HuH-7.5 (cell line): ENCODE data around the gene OSGIN1.

ENCODE experiments used
- DNase-seq: peaks from one replicate; pipeline ENCODE4 v3.0.0; 2011; ENCODE audit warnings: low spot score

The OSGIN1 gene

GRCh38 chr16:83972256-83973008 lies 19.4 kb downstream of the OSGIN1 start:
- DNase-seq = no peak

DNA sequence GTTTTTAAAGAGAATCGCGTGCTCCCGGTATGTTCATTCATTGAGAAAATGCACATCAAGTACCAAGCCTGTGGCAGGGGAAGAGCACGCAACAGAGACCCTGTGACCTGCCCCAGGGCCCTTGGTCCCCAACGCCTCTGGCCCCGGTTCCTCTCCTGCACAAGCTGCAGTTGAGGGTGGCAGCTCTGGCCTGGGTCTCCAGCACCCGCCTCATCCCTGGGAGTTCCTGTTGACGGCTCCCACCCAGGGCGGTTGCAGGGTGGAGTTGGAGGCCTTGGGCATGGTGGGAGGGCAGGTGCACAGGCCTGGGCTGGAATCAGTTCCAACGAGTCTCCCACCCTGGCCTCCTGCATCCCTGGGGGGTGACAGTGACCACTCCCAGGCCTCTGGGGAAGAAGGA lies 20.0 kb downstream of the OSGIN1 start:
- DNase-seq = no peak

DNA sequence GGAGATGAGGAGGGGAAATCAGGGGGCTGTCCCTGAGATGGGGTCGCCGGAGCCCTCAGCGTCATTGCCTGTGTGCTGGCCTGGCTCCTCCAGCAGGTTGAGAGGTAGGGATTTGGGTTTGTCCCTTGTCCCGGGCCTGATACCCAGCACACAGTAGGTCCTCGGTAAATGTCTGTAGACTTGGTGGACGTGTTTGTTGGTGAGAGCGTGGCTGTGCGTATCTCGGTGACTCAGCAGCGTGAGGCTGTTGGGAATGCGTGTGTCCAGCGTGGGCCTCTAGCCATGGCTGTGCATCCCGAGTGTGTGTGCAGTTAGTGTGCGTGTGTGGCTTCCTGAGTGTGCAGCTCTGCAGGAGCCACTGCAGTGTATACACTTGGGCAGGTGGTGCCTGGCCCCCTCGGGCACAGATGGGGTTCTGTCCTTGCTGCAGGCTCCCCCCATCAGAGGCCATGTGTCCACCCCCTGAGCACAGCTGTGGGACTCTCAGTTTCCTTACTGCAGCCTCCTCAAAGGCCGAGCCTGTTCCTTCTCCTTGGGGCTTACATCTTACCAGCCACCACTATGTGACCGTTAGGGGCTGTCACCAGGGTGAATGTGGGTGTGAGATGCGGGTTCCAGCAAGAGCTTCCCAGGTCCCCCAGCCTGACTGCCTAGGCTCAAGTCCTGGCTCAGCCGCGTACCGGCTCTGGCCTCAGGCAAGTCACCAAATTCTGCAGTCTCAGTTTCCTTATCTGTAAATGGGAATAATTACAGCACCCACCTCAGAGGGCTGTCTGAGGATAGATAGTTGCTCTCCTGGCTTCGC lies 20.7 kb downstream of the OSGIN1 start:
- DNase-seq = no peak

DNA sequence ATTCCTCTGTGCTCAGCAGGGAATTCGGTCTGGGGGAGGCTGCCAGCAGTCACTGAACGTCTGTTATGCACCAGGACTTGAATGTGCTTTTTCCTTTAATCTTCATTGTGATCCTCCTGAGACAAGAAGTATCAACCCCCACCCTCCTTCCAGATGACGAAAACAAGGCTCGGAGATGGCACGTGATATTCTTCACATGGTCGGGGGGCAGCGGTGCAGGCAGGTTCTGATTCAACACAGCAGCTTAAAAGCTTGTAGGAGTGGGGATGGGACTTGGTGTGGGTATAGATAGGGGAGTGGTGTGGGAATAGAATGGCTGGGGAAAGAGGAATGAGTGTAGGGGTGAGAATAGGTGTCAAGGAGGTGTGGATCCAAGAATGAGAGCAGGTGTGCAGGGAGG lies 21.4 kb downstream of the OSGIN1 start:
- DNase-seq = no peak

- no peak for DNase-seq
Measured at GRCh38 chr16:83975590-83976260, 22.7 kb downstream of the OSGIN1 start.

DNA sequence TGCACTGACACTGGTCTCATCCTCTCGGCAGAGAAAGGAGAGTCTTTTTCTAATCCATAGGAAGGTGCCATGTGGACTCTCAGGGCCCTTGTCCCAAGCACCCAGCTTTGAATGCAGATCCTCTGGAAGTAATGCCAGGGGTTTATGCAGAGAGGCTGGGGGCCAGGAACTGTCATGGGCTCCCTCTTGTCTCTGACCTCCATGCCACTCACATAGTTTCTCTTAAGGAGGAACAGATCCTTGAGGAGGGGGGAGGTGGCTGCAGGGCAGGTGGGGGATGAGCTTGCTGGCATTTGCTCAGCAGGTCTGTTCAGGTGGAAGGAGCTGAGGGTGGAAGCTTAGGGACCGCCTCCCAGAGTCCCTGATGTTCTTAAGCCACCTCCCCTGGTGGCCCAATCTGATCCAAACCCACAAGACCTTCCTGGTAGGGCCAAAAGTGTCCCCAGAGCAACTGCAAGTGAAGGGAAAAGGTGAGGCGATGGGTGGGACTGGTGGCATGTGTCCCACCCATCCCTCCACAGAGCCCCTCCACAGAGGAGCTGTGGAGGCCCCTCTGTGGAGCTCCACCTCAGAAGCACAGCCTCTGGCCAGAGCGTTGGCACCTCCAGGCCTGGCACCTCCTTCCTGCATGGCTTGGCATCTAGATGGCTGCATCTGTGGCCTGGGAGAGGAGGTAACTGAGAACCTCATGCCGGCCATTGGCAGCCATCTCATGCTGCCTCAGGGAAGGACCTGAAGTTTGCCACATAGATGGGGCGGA lies 24.2 kb downstream of the OSGIN1 start:
- no peak for DNase-seq

DNA sequence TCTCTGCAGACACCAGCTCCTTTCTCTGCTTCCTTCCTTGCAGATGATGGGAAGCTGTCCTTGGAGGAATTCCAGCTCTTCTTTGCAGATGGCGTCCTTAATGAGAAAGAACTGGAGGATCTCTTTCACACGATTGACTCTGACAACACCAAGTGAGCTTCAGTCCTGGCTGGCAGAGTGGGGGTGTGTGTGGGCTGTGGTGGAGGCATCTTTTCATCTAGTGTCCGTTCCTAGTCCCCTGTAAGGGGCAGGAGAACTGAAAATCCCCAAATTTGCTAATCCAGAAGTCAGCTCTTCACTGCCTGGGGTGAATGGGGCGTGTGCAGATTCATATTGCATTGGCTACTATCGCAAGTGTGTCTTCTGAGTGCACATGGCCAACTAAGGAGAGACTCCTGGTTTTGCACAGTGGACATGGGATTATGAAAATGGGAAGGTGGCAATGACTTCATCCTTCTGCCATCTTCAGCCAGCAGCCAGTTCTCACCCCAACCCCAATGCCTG lies 25.4 kb downstream of the OSGIN1 start:
- no peak for DNase-seq

DNA sequence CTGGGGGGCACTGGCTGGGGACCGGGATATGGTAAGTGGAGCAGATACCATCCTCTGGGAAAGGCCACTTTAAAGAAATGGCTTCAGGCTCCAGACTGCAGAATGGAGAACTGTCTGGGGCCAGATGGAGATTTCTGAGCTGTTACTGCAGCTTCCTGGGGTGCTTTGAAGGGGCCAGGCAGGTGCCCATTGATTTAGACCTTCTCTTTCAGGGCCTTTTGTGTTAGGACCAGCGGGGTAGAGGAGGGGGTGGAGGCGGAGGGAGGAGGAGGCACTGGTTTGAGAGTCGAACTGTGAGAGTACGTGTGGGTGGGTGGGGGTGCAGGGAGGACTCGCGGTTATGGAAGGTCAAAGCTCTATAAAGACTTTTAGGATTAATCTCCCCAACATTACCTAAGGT lies 26.4 kb downstream of the OSGIN1 start:
- DNase-seq = no peak

- DNase-seq = no peak
Measured at GRCh38 chr16:83980794-83981193, 27.8 kb downstream of the OSGIN1 start.

DNA sequence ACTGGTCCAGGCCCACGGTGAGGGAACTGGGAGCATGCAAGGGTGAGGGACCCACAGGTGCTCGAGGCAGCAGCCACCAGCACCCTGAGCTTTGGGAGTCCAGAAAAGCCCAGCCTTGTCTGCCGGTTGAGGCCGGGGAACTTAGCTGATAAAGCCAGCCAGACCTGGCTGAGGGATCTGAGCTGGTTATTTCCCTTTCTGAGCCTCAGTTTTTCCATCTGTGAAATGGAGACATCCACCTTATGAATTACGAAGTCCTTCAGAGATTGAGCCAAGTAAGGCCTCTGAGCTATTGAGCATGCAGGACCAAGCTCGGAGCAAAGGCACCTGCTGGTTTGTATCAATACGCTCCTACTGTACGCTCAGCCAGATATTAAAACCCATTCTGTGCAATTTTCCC lies 28.8 kb downstream of the OSGIN1 start:
- DNase-seq = no peak

- DNase-seq = no peak
Measured at GRCh38 chr16:83983491-83983890, 30.5 kb downstream of the OSGIN1 start.

DNA sequence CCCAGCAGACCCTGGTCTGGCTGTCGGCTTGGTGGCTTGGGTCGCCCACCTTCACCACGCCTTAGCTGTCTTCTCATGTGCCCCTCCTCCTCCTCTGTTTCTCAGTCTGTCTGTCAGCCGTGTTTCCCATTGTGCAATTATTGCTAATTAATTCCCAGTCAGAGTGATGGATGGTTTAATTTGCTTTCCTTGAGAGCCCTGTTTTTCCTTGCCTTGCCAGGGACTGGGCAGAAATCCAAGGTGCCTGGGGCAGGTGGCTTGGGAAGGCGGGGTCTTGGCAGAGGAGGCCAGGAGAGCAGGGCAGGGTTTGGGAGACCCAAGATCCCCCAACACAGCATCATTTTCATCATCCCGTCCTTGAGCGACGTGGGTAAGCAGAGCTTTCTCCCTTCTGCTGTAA lies 36.3 kb downstream of the OSGIN1 start:
- no peak for DNase-seq

- DNase-seq = no peak
Measured at GRCh38 chr16:83990492-83990891, 37.5 kb downstream of the OSGIN1 start.

GRCh38 chr16:83992624-83993023 lies 39.6 kb downstream of the OSGIN1 start:
- no peak for DNase-seq

GRCh38 chr16:83994087-83994486 lies 41.0 kb downstream of the OSGIN1 start:
- DNase-seq = no peak

- DNase-seq = no peak
Measured at GRCh38 chr16:83994703-83995102, 41.7 kb downstream of the OSGIN1 start.

DNA sequence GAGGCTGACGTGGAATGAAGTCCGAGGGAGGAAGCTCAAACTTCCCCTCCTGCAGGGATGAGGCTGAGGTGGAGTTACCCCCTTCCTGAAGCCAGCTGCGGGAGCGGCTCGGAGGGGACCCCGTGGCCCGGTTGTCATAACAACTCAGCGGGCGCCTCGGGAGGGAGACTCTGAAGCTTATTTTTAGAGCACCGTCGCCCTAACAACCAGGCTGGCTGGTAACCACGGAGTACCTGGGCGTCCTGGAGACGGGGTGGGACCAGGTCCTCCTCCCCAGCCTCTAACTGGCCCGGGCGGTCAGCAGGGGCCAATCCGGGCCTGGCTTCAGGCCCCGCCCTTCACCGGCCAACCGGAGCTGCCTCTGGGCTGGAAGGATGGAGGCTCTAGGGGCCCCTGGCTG lies 42.7 kb downstream of the OSGIN1 start:
- peak; percentile 54 for DNase-seq

- peak; percentile 45 for DNase-seq
Measured at GRCh38 chr16:83996481-83997252, 43.6 kb downstream of the OSGIN1 start.

DNA sequence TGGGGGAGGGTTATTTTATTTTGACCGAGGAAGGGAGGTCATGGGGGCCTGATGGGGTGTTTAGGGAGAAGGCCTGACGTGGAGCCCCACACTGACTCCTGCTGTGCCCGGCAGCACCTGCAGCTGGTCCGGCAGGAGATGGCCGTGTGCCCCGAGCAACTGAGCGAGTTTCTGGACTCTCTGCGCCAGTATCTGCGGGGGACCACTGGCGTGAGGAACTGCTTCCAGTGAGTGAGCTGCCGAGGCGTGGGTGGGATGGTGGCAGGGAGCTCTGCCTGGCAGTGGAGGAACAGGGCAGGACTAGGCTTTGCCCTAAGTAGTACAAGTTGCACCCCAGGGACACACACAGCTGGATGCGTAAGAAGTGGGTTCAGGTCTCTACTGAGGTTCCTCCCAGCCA lies 45.1 kb downstream of the OSGIN1 start:
- no peak for DNase-seq

DNA sequence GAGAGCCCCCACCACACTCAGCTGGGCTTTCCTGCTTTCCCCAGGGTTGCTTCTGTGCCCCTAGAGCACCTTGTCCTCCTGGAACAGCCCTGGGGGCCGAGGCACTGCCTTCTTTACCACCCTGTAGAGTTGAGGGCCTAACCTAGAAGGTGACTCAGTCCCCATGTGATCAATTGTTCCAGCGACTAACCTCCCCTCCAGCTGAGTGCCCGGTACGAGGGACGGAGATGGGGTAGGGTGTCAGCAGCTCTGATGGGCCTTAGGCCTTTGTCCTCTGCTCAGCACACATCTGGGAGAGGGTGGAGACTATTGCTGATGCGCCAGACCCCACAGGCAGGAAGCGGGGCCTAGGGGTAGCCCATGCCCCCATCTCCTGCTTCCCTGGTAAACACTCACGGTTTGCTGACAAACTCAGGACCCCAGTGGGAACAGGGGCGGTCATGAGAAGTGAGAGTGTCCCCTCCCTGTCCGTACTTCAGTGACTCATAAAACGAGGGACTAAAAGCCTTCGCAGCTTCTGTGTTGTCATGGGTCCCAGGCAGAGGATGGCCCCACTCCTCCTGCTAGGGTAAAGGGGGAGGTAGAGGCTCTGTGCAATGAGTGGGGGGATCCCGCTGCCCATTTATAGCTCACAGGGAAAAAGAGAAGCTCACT lies 48.1 kb downstream of the OSGIN1 start:
- no peak for DNase-seq

- DNase-seq = no peak
Measured at GRCh38 chr16:84001726-84002125, 48.7 kb downstream of the OSGIN1 start.
